Measurements from ENCODE around the gene PROK1. TPM values are rescaled to one million over a fixed set of nuclear protein-coding genes. Genes with fewer than 3 reads are reported as not detected.

The PROK1 gene
- total RNA-seq, 1 donor from 2014 or later: 7.4 TPM

Other genes starting within 250 kb of the PROK1 start
- gene KCNC4, start 240.8 kb upstream of the PROK1 start, total RNA-seq: 10.1 TPM
- 36.6 TPM for gene RBM15, start 111.8 kb upstream of the PROK1 start, total RNA-seq
- gene SLC16A4, start 60.1 kb upstream of the PROK1 start, total RNA-seq: 6.4 TPM
- gene LAMTOR5, start 43.5 kb upstream of the PROK1 start, total RNA-seq: 66.5 TPM
- not detected for gene KCNA10, start 68.0 kb downstream of the PROK1 start, total RNA-seq
- 0.74 TPM for gene KCNA2, start 155.2 kb downstream of the PROK1 start, total RNA-seq
- gene KCNA3, start 223.8 kb downstream of the PROK1 start, total RNA-seq: 8.1 TPM